Right lobe of liver (tissue), 6 donors: Measurements from ENCODE around the gene TRIM66. TPM values are rescaled to one million over a fixed set of nuclear protein-coding genes. Genes with fewer than 3 reads are reported as not detected.

Source experiments
- ATAC-seq, 4 donors: fragments of 200-7000 bp; cut with Tn5 transposase; one replicate each; pipeline ENCODE4 v1.9.1; 2020; ENCODE audit warnings: mild to moderate bottlenecking in 4 of 4, moderate library complexity in 4 of 4
- DNase-seq, 3 donors: peaks; one replicate each; pipeline ENCODE4 v3.0.0-alpha.2; 2020
- H3K27ac ChIP-seq, 3 donors: fragments of 200-600 bp; one replicate each; pipeline ENCODE4 v1.8.0; 2022
- H3K27me3 ChIP-seq, 2 donors: fragments of 200-600 bp; one replicate each; pipeline ENCODE4 v1.8.0; 2022
- H3K36me3 ChIP-seq, 4 donors: fragments of 200-600 bp; sonication (generic) in 1 of 4; one replicate each; pipeline versions ENCODE4 v1.5.1 to v1.8.0; 2017 to 2022; ENCODE audit warnings: control low read depth in 1 of 4
- H3K4me1 ChIP-seq, 4 donors: fragments of 200-600 bp; sonication (generic) in 1 of 4; one replicate each; pipeline versions ENCODE4 v1.5.1 to v1.8.0; 2017 to 2022; ENCODE audit warnings: control low read depth in 1 of 4
- H3K4me3 ChIP-seq, 3 donors: fragments of 200-600 bp; one replicate each; pipeline ENCODE4 v1.8.0; 2022
- H3K9me3 ChIP-seq, 4 donors: fragments of 200-600 bp; sonication (generic) in 1 of 4; one replicate each; pipeline versions ENCODE4 v1.5.1 to v1.8.0; 2017 to 2022; ENCODE audit warnings: control low read depth in 1 of 4
- POLR2A ChIP-seq: fragments of 450-650 bp; IDR thresholded peaks from one replicate; pipeline ENCODE4 v1.6.1; 2017; ENCODE audit warnings: antibody characterized with exemption, mild to moderate bottlenecking
- WGBS: methylation state at CpG from one replicate; pipeline ENCODE4 v1.1.6; 2018; ENCODE audit warnings: low coverage, low lambda C conversion rate; ENCODE audit not compliant: insufficient coverage; ENCODE audit errors: missing lambda C conversion rate; 5-methylcytosine and 5-hydroxymethylcytosine counted together
- intact Hi-C, 2 donors: fragments of 100-400 bp; cut with DNase I; formaldehyde crosslinking; loops; one replicate each; pipeline versions ENCODE4 v1.11.2 to v1.14.1; 2022
- total RNA-seq, 6 experiments: library from RNA; depleted of rRNA in 2 of 6; stranded (reverse); fragments of >200 nt in 2 of 6; fragmentation: NEBNext Ultra II Directional in 3 of 6; extraction: Animal tissue kit (Norgen Biotek cat#: 25700) in 3 of 6; gene quantifications; one replicate each; pipeline versions ENCODE4 v1.1.0 to v1.2.4, GENCODE V29; 2016 to 2023
- TF ChIP-seq, protein P1 (sequence below), 4 donors: fragments of 200-600 bp in 3 of 4; fragments of 450-650 bp in 1 of 4; IDR thresholded peaks; one replicate each; pipeline versions ENCODE4 v1.5.1 to v1.8.0; 2016 to 2022; ENCODE audit warnings: antibody characterized with exemption in 4 of 4, mild to moderate bottlenecking in 2 of 4
- donor health status: DM: no; HTN: yes; CAD: no.
- donor health status: DM: no; HTN: no; CAD: no.
- donor health status: DM: no; HTN: no; CAD: no.
- donor health status: DM: no; HTN: yes; CAD: no.
- donor health status: DM: no; HTN: yes; CAD: no.

Gene TRIM66
- total RNA-seq, 6 experiments from 2014 or later = 4.0 to 16.4 (median 6.9) TPM

DNA sequence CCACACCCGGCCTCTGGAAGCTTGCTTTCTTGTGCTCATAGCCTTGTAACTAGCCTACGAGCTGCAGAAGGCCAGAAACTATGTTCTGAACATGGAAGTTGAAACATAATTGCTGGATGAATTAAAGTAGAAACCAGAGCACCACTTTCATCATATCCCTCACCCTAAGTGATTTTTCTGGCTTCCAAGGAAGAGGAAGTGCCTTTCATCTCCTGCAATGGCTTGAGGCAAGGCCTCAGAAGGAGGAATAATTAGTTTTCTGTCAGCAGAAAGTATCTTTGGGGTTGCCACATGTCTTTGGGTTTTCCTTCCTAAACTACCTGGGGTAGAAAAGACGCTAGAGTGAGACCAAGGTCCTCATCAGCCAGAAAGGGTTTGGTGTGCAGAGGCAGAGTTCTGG is 14.6 kb upstream of the TRIM66 start:
- H3K4me3 ChIP-seq = no peak overlapping the region
- no peaks in the 10 kb centered on the region for H3K27me3 ChIP-seq
- peaks cover 0 to 69% (median 41%) of the 10 kb centered on the region in 4 donors for H3K36me3 ChIP-seq
- DNase-seq = no peak
- no peaks in the 10 kb centered on the region for H3K9me3 ChIP-seq
- no peak for ATAC-seq
- no peak overlapping the region for H3K27ac ChIP-seq
- no peaks in the 10 kb centered on the region for H3K4me1 ChIP-seq
- TF ChIP-seq POLR2A = no peak
- TF ChIP-seq, protein P1, sequence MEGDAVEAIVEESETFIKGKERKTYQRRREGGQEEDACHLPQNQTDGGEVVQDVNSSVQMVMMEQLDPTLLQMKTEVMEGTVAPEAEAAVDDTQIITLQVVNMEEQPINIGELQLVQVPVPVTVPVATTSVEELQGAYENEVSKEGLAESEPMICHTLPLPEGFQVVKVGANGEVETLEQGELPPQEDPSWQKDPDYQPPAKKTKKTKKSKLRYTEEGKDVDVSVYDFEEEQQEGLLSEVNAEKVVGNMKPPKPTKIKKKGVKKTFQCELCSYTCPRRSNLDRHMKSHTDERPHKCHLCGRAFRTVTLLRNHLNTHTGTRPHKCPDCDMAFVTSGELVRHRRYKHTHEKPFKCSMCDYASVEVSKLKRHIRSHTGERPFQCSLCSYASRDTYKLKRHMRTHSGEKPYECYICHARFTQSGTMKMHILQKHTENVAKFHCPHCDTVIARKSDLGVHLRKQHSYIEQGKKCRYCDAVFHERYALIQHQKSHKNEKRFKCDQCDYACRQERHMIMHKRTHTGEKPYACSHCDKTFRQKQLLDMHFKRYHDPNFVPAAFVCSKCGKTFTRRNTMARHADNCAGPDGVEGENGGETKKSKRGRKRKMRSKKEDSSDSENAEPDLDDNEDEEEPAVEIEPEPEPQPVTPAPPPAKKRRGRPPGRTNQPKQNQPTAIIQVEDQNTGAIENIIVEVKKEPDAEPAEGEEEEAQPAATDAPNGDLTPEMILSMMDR (IDR thresholded peaks at IDR 0.05) = no peak
- intact Hi-C loops = no loop called here
- WGBS = 83% methylated on average over 2 of the region's 3 CpGs

DNA sequence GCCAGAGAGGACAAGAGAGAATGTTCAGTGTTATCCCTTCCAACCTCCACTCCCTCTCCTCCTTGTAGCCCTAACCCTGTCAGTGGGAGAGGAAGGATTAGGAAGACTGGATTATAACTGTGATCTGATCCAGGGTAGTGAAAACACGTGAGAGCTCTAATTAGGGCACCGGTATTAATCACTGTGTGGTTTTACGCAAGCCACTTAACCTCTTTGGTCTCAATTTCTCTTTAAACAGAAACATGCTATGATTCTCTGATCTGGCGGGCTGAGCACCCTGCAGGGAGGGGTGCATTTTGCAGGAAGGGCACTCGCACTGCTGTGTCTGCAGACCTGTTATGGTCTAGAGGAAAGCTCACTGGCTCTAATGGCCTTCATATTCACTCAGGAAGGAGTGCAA is 11.7 kb upstream of the TRIM66 start:
- DNase-seq (no peak), ATAC-seq (no peak)
- Histone ChIP-seq H3K27me3 (no peaks in the 10 kb centered on the region), H3K4me1 (peaks cover 0 to 5% (median 0%) of the 10 kb centered on the region in 4 donors), H3K36me3 (peaks cover 0 to 70% (median 41%) of the 10 kb centered on the region in 4 donors), H3K4me3 (no peak overlapping the region), H3K27ac (no peak overlapping the region), H3K9me3 (no peaks in the 10 kb centered on the region)
- WGBS = 86% methylated on average over 5 of the region's 5 CpGs
- intact Hi-C loops = no loop called here
- TF ChIP-seq POLR2A = no peak
- TF ChIP-seq, protein P1 (IDR thresholded peaks at IDR 0.05) = no peak

DNA sequence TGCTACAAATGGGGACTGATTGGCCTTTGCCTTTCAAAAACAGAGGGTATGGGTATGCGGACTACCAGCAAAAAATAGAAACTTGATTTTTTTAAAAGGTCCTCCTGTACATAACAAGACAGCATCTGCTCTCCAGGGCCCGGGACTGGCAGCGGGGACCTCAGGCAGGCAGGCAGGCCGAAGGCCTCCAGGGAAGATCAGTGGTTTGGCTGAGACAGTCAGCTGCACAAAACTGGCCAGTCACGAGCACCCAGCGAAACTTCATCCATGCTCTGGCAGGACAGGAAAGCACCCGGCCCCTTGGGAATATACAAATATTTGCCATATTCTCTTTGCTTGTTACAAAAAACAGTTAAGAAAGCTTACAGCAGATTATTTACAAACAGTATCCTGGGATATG is 11.1 kb upstream of the TRIM66 start:
- peaks cover 0 to 5% (median 0%) of the 10 kb centered on the region in 4 donors for H3K4me1 ChIP-seq
- no peak overlapping the region for H3K27ac ChIP-seq
- DNase-seq = no peak
- no peak for ATAC-seq
- intact Hi-C loops = no loop called here
- no peak overlapping the region for H3K4me3 ChIP-seq
- TF ChIP-seq, protein P1 (IDR thresholded peaks at IDR 0.05) = no peak
- TF ChIP-seq POLR2A = no peak
- no peaks in the 10 kb centered on the region for H3K27me3 ChIP-seq
- no peaks in the 10 kb centered on the region for H3K9me3 ChIP-seq
- H3K36me3 ChIP-seq = peaks cover 0 to 66% (median 39%) of the 10 kb centered on the region in 4 donors
- WGBS = 90% methylated on average over 2 of the region's 7 CpGs

DNA sequence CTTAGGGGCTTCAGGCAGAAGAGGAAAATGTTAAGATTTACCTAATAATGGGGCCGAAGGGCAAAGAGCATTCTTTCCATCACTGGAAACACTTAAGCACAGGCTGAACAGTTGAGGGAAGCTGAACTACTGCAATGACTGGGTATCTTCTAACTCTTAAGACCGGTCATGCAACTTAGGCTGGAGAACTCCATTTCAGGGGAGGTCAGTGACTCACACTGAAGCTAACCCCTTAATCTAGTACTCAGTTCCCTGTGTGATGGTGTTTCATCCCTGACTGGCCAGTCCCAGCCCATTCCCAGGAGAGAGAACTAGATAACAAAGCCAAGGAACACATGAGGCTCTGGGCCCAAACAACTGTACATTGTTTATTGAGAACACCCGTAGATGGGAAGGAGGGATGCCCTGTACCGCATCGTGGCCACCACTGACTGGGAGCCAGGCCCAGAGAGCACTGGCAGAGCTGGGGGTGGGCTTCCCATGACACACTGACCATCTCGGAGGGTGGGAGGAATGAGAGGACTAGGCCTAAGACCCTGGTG is 10.6 kb upstream of the TRIM66 start:
- intact Hi-C loops = no loop called here
- H3K27me3 ChIP-seq = no peaks in the 10 kb centered on the region
- no peak for DNase-seq

More for the DNA sequence above, 10.6 kb upstream of the TRIM66 start:
- Histone ChIP-seq H3K36me3 (peaks cover 0 to 62% (median 37%) of the 10 kb centered on the region in 4 donors), H3K4me1 (peaks cover 0 to 8% (median 2%) of the 10 kb centered on the region in 4 donors), H3K27ac (no peak overlapping the region), H3K4me3 (no peak overlapping the region), H3K9me3 (no peaks in the 10 kb centered on the region)
- TF ChIP-seq POLR2A = no peak
- TF ChIP-seq, protein P1 (IDR thresholded peaks at IDR 0.05) = no peak
- whole genome bisulfite sequencing = 95% methylated on average over 5 of the region's 6 CpGs
- ATAC-seq = no peak
